K562 (cell line): Measurements from ENCODE around the gene TMCO2. TPM values are rescaled to one million over a fixed set of nuclear protein-coding genes. Genes with fewer than 3 reads are reported as not detected.

ENCODE experiments used
- ATAC-seq: fragments of 200-7000 bp; cut with Tn5 transposase; 3 replicates; pipeline ENCODE4 v1.9.1; 2020; ENCODE audit warnings: moderate library complexity
- BruUV-seq: library from RNA; stranded (reverse); fragments of 400-500 nt; replicated peaks from 2 replicates; lab custom pipeline; 2021; lab: Mats Ljungman, UMichigan
- CTCF ChIA-PET: fragments of 300-600 bp; formaldehyde crosslinking; extraction: SDS; loops from one replicate; lab custom pipeline; 2021; ENCODE audit warnings: low intra/inter-chr PET ratio; lab: Yijun Ruan, JAX
- POLR2A ChIA-PET: fragments of 300-600, 350-650 bp; sonication (Branson Sonifier 250); formaldehyde crosslinking; extraction: SDS; loops from one replicate; lab custom pipeline; 2021; ENCODE audit warnings: antibody characterized with exemption, inconsistent platforms; lab: Yijun Ruan, JAX
- DNase-seq, 4 experiments: peaks; one replicate each; pipeline versions ENCODE4 v3.0.0 to v3.0.0-alpha.2; 2011 to 2018; ENCODE audit warnings: low spot score in 3 of 4, mixed read lengths in 3 of 4; ENCODE audit errors: extremely low read depth in 1 of 4
- FAIRE-seq: peaks from 2 replicates; lab custom pipeline; 2011; peaks lifted over from hg19 to GRCh38; lab: Jason Lieb, UNC
- H2AFZ ChIP-seq: 2 replicates; pipeline ENCODE4 v1.6.0; 2011; ENCODE audit warnings: low read depth, low read length, control low read depth, inconsistent platforms
- H3K27ac ChIP-seq: fragments of 200-600 bp; 3 replicates; pipeline ENCODE4 v1.8.0; 2011; ENCODE audit warnings: low read depth, mild to moderate bottlenecking, control low read depth, inconsistent platforms, low read length, moderate library complexity, mixed read lengths; ENCODE audit errors: extremely low read depth
- H3K27me3 ChIP-seq, 2 experiments: fragments of 300-600 bp in 1 of 2; 2 replicates in 1 of 2; 3 replicates in 1 of 2; pipeline versions ENCODE4 v1.6.0 to v1.8.0; 2011; ENCODE audit warnings: inconsistent platforms in 2 of 2, low read length in 2 of 2, mild to moderate bottlenecking in 1 of 2, mixed read lengths in 1 of 2, moderate library complexity in 1 of 2; ENCODE audit not compliant: control insufficient read depth in 2 of 2, insufficient read depth in 2 of 2
- H3K36me3 ChIP-seq: fragments of 300-600 bp; 3 replicates; pipeline ENCODE4 v1.8.0; 2011; ENCODE audit warnings: mild to moderate bottlenecking, low read length, inconsistent platforms; ENCODE audit not compliant: control insufficient read depth, insufficient read depth
- H3K4me1 ChIP-seq, 2 experiments: fragments of 200-600 bp in 1 of 2; replicated peaks in 1 of 2; 2 replicates in 1 of 2; 3 replicates in 1 of 2; pipeline versions ENCODE4 v1.5.1 to v1.8.0; 2011; ENCODE audit warnings: inconsistent platforms in 2 of 2, low read length in 2 of 2, mild to moderate bottlenecking in 1 of 2, mixed read lengths in 1 of 2, moderate library complexity in 1 of 2; ENCODE audit not compliant: control insufficient read depth in 2 of 2, insufficient read depth in 2 of 2
- H3K4me2 ChIP-seq: 2 replicates; pipeline ENCODE4 v1.6.1; 2011; ENCODE audit warnings: low read length, control low read depth, inconsistent platforms, mixed read lengths; ENCODE audit not compliant: insufficient read depth
- H3K4me3 ChIP-seq: fragments of 200-600 bp; sonication (generic), shearing (Covaris generic); 2 replicates; pipeline ENCODE4 v1.5.1; 2016; ENCODE audit warnings: control low read depth, inconsistent platforms
- H3K79me2 ChIP-seq: fragments of 200-600 bp; 3 replicates; pipeline ENCODE4 v1.8.0; 2011; ENCODE audit warnings: low read length, inconsistent platforms; ENCODE audit not compliant: control insufficient read depth, insufficient read depth
- H3K9ac ChIP-seq, 2 experiments: 2 replicates each; pipeline versions ENCODE4 v1.6.0 to v1.6.1; 2011; ENCODE audit warnings: low read depth in 2 of 2, low read length in 2 of 2, control low read depth in 1 of 2, inconsistent platforms in 1 of 2, mild to moderate bottlenecking in 1 of 2, mixed read lengths in 1 of 2; ENCODE audit not compliant: insufficient read depth in 1 of 2
- H3K9me1 ChIP-seq: one replicate; pipeline ENCODE4 v1.6.0; 2011; ENCODE audit warnings: inconsistent platforms, mild to moderate bottlenecking, low read length, moderate library complexity; ENCODE audit not compliant: control insufficient read depth, insufficient read depth
- H3K9me3 ChIP-seq: replicated peaks from 2 replicates; pipeline ENCODE4 v1.5.1; 2011; ENCODE audit warnings: low read depth, low read length, inconsistent platforms; ENCODE audit not compliant: control insufficient read depth, insufficient read depth
- H4K20me1 ChIP-seq: replicated peaks from 2 replicates; pipeline ENCODE4 v1.6.1; 2011; ENCODE audit warnings: low read length, inconsistent platforms, mixed read lengths; ENCODE audit not compliant: control insufficient read depth, insufficient read depth
- ARHGAP35 ChIP-seq: fragments of 450-650 bp; IDR thresholded peaks from 2 replicates; pipeline ENCODE4 v1.6.1; 2018; ENCODE audit not compliant: partially characterized antibody
- CBX5 ChIP-seq: IDR thresholded peaks from 2 replicates; pipeline ENCODE4 v1.6.1; 2014; ENCODE audit warnings: low read depth, borderline replicate concordance
- ELF4 ChIP-seq: fragments of 450-650 bp; formaldehyde crosslinking; IDR thresholded peaks from 2 replicates; pipeline ENCODE4 v1.4.0; 2022; ENCODE audit warnings: missing genetic modification characterization
- HDAC1 ChIP-seq, 2 experiments: fragments of 450-650 bp; IDR thresholded peaks; 2 replicates each; pipeline ENCODE4 v1.6.1; 2016 to 2017; ENCODE audit warnings: inconsistent platforms in 1 of 2, mild to moderate bottlenecking in 1 of 2, moderate library complexity in 1 of 2
- HMG20A ChIP-seq: fragments of 450-650 bp; formaldehyde crosslinking; conservative IDR thresholded peaks from 2 replicates; pipeline ENCODE4 v1.4.0; 2020; ENCODE audit warnings: mild to moderate bottlenecking, mixed read lengths
- HNRNPL ChIP-seq: fragments of 200-400 bp; formaldehyde crosslinking; IDR thresholded peaks from 2 replicates; pipeline ENCODE4 v1.6.1; 2017; ENCODE audit warnings: low read depth, mild to moderate bottlenecking, low read length
- SUPT5H ChIP-seq: fragments of 450-650 bp; IDR thresholded peaks from 2 replicates; pipeline ENCODE4 v1.6.1; 2016
- WGBS: fragments of 100-300 bp; shearing (Covaris generic); methylation state at CpG from one replicate; pipeline ENCODE4 v1.1.6; 2016; ENCODE audit warnings: low coverage, mixed read lengths; ENCODE audit not compliant: insufficient coverage; ENCODE audit errors: missing lambda C conversion rate; 5-methylcytosine and 5-hydroxymethylcytosine counted together
- in situ Hi-C: fragments of 300-500 bp; cut with MboI; formaldehyde crosslinking; loops from 4 replicates; pipeline ENCODE4 v1.15.0; 2018; ENCODE audit warnings: inconsistent platforms, mixed read lengths
- intact Hi-C: fragments of 100-400 bp; cut with micrococcal nuclease; formaldehyde crosslinking; loops from 2 replicates; pipeline ENCODE4 v1.14.2; 2022
- polyA plus RNA-seq, 8 experiments: library from polyadenylated mRNA; depleted of rRNA in 4 of 8; stranded (reverse) in 5 of 8; unstranded in 3 of 8; fragments of >200 nt; fragmentation: Nextera tagmentation in 2 of 8; fragmentation: Illumina TruSeq in 1 of 8; extraction: Ambion mirVana in 2 of 8; extraction: Trizol in 1 of 8; gene quantifications; 2 replicates each; pipeline versions ENCODE4 v1.2.1 to v1.2.3, GENCODE V29; 2011 to 2014; ENCODE audit warnings: inconsistent platforms in 1 of 8, missing spikeins in 1 of 8
- total RNA-seq, 7 experiments: library from RNA; depleted of rRNA in 6 of 7; stranded (reverse); fragments of >200 nt in 6 of 7; fragmentation: Illumina TruSeq in 2 of 7; extraction: Trizol in 2 of 7; gene quantifications; 2 replicates each; pipeline versions ENCODE4 v1.2.1 to v1.2.3, GENCODE V29; 2011 to 2021; ENCODE audit warnings: low replicate concordance in 1 of 7

Gene TMCO2
- total and polyA plus RNA-seq, 9 of the 15 experiments (the other 6 are each of a cell fraction or from before 2014, with no cell fraction given), result not detected

DNA sequence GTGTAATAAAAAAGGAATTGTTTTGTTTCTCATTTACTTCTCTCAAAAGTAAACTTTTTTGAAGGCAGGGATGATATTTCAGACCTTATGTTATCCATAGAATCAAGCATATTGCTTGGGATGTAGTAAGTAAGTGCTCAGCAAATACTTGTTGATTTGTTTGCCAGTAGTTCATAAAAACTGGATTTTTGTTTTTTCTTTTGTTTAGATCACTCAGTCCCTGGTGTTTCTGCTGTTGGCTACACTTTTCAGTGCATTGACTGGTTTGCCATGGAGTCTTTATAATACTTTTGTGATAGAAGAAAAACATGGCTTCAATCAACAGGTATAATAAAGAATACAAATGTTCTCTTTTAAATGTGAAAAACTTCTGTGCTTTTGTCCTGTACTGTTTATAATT lies 20.5 kb downstream of the TMCO2 start:
- Histone ChIP-seq H2AFZ (no peak overlapping the region), H3K79me2 (peaks cover 28% of the 10 kb centered on the region), H3K36me3 (peaks cover 92% of the 10 kb centered on the region), H3K4me2 (no peak overlapping the region), H3K27ac (no peak overlapping the region), H3K27me3 (no peaks in the 10 kb centered on the region), H3K9me1 (no peaks in the 10 kb centered on the region), H3K9ac (no peak overlapping the region), H4K20me1 (no peaks in the 10 kb centered on the region), H3K4me3 (no peak overlapping the region), H3K4me1 (no peaks in the 10 kb centered on the region), H3K9me3 (no peaks in the 10 kb centered on the region)
- ChIA-PET CTCF (no interaction called here), POLR2A (no interaction called here)
- ATAC-seq (no peak), FAIRE-seq (no peak), DNase-seq (no peak)
- intact Hi-C loops (no loop called here), in situ Hi-C loops (no loop called here)
- no peak for TF ChIP-seq CBX5
- no peak for TF ChIP-seq HNRNPL
- BruUV-seq, result no TSS peak

GRCh38 chr1:40270152-40270834 lies 22.6 kb downstream of the TMCO2 start:
- TF ChIP-seq SUPT5H (0 out of 2 replicates have a peak, but pooled peaks have one; percentile 29), ELF4 (0 out of 2 replicates have a peak, but pooled peaks have one; percentile 33), ARHGAP35 (peak; percentile 50), HDAC1 (IDR thresholded peaks at IDR 0.05) (0 out of 4 replicates have a peak, but pooled peaks of 1 of the 2 experiments have one; percentile 21), HMG20A (no peak)
- in situ Hi-C loops (no loop called here), intact Hi-C loops (no loop called here)
- H3K27ac ChIP-seq, result no peak overlapping the region
- H3K9me1 ChIP-seq, result no peaks in the 10 kb centered on the region
- H3K4me3 ChIP-seq, result no peak overlapping the region
- WGBS, result 86% methylated on average over 2 of the region's 3 CpGs
- ATAC-seq, result no peak
- no peaks in the 10 kb centered on the region for H3K9me3 ChIP-seq
- no peak overlapping the region for H2AFZ ChIP-seq
- no peak for FAIRE-seq
- CTCF ChIA-PET, result no interaction called here
- no peaks in the 10 kb centered on the region for H4K20me1 ChIP-seq
- H3K4me2 ChIP-seq, result no peak overlapping the region
- H3K27me3 ChIP-seq, result no peaks in the 10 kb centered on the region
- no peak overlapping the region for H3K9ac ChIP-seq
- H3K4me1 ChIP-seq, result no peaks in the 10 kb centered on the region
- POLR2A ChIA-PET, result interaction anchor here (0.6 to 1.7 kb wide), 3 partner anchors 8 to 50 kb away, joined by 3 to 4 read pairs (median 3); no protein-coding TSS in a partner anchor
- DNase-seq, result no peak
- peaks cover 89% of the 10 kb centered on the region for H3K36me3 ChIP-seq
- peaks cover 13% of the 10 kb centered on the region; the same call in 1 of the 3 replicates for H3K79me2 ChIP-seq
- no TSS peak for BruUV-seq
